Peyer's patch (tissue), 4 donors: Measurements from ENCODE around the gene C16orf90.

Experiments
- CTCF ChIP-seq, 6 experiments: fragments of 450-650 bp in 4 of 6; fragments of 200-600 bp in 2 of 6; sonication (generic) in 1 of 6; IDR thresholded peaks; one replicate each; pipeline ENCODE4 v1.5.1; 2017 to 2019; ENCODE audit warnings: antibody characterized with exemption in 6 of 6, mild to moderate bottlenecking in 3 of 6, moderate library complexity in 1 of 6
- POLR2A ChIP-seq, 2 donors: fragments of 450-650 bp; IDR thresholded peaks; one replicate each; pipeline ENCODE4 v1.5.1; 2017; ENCODE audit warnings: antibody characterized with exemption in 2 of 2, mild to moderate bottlenecking in 2 of 2, moderate library complexity in 2 of 2

DNA sequence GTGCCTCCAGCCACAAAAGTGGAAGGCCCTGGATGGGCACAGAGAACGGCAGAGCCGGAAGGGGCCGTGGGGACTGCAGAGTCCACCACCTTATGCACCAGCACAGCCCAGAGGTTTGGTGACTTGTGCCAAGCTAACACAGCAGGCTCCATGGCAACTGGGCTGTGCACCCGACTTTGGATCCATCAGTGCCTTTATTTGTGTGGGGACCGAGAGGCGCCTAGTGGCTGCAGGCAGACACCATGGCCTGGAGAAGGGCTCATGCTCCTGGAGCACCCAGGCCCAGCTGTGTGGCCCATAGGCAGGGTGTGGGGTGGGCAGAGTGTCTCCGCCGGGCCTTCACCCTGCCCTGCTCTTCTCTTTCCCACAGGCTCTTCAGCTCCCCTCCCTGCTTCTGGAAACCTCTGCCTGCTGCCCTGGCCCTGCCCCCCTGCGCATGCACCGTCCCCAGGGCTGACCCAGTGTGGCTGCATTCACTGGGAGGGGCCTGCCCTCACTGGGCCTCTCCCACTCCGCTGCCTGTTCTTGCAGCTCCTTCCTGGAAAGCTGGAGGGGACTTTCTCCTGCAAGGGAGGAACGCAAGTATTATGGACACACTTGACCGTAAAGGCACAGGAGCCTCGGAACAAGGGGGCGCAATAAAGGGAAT is 10.1 kb downstream of the C16orf90 start:
- TF ChIP-seq CTCF (IDR thresholded peaks at IDR 0.05): no peak
- TF ChIP-seq POLR2A (IDR thresholded peaks at IDR 0.05): no peak
